ENCODE measurements around the gene ZNF75A.

GRCh38 chr16:3306078-3306477 is 781 bp downstream of the ZNF75A start:
- TF ChIP-seq, protein P1, sequence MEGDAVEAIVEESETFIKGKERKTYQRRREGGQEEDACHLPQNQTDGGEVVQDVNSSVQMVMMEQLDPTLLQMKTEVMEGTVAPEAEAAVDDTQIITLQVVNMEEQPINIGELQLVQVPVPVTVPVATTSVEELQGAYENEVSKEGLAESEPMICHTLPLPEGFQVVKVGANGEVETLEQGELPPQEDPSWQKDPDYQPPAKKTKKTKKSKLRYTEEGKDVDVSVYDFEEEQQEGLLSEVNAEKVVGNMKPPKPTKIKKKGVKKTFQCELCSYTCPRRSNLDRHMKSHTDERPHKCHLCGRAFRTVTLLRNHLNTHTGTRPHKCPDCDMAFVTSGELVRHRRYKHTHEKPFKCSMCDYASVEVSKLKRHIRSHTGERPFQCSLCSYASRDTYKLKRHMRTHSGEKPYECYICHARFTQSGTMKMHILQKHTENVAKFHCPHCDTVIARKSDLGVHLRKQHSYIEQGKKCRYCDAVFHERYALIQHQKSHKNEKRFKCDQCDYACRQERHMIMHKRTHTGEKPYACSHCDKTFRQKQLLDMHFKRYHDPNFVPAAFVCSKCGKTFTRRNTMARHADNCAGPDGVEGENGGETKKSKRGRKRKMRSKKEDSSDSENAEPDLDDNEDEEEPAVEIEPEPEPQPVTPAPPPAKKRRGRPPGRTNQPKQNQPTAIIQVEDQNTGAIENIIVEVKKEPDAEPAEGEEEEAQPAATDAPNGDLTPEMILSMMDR (IDR thresholded peaks at IDR 0.05): no peak
- TF ChIP-seq POLR2A (IDR thresholded peaks at IDR 0.05) (no peak), POLR2AphosphoS5 (IDR thresholded peaks at IDR 0.05; ENCODE audit: insufficient read depth in 1 of 2, low read depth in 1 of 2) (no peak)
